Measurements from ENCODE around the gene CCT3.

DNA sequence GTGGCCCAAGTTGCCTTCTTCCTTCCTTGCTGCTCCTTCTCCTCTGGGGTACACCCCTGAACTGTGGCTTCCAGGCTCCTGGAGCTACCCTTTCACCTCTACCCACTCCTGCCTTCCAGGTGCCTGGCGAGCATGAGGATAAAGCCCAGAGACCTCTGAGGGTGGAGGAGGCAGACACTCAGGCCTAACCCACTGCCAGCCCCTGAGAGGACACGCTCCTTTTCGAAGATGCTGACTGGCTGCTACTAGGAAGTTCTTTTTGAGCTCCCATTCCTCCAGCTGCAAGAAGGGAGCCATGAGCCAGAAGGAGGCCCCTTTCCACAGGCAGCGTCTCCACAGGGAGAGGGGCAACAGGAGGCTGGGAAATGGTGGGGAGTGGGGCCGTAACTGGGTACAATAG, 46.6 kb upstream of the CCT3 start:
- TF ChIP-seq EZH2 (IDR thresholded peaks at IDR 0.05; ENCODE audit: borderline replicate concordance, insufficient read depth, low read depth, low read length, poor library complexity, severe bottlenecking): no peak
- TF ChIP-seq, protein P1, sequence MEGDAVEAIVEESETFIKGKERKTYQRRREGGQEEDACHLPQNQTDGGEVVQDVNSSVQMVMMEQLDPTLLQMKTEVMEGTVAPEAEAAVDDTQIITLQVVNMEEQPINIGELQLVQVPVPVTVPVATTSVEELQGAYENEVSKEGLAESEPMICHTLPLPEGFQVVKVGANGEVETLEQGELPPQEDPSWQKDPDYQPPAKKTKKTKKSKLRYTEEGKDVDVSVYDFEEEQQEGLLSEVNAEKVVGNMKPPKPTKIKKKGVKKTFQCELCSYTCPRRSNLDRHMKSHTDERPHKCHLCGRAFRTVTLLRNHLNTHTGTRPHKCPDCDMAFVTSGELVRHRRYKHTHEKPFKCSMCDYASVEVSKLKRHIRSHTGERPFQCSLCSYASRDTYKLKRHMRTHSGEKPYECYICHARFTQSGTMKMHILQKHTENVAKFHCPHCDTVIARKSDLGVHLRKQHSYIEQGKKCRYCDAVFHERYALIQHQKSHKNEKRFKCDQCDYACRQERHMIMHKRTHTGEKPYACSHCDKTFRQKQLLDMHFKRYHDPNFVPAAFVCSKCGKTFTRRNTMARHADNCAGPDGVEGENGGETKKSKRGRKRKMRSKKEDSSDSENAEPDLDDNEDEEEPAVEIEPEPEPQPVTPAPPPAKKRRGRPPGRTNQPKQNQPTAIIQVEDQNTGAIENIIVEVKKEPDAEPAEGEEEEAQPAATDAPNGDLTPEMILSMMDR (IDR thresholded peaks at IDR 0.05): no peak

Measured in B cell (primary cell).